NOMO-1 treated with DMSO at 0.1 percent for 48 hours (cell line): Measurements from ENCODE around the gene MRPL51.
A peak's percentile ranks its signal among the peaks of the same experiment; 100 is the strongest.
"Not testable (repeated sequence)": the region's sequence is repeated elsewhere in the genome, so short reads cannot be mapped to it uniquely, and the experiment has no call there.

Source experiments
- DNase-seq: peaks from one replicate; lab custom pipeline; 2025; ENCODE audit not compliant: unreplicated experiment; lab: John Stamatoyannopoulos, UW

Gene MRPL51

DNA sequence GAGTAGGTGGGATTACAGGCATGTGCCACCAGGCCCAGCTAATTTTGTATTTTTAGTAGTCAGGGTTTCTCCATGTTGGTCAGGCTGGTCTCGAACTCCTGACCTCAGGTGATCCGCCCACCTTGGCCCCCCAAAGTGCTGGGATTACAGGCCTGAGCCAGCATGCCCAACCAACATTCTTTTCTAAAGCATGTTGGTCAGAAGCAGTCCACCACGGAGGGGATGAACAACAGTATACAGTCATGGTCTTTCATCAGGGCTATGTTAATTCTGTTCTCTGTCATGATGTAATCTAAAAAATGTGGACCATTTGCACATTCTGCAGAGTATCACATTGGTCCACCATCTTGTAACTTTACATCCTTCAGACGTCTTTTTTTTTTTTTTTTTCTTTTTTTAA lies 3.6 kb downstream of the MRPL51 start:
- DNase-seq: no peak

DNA sequence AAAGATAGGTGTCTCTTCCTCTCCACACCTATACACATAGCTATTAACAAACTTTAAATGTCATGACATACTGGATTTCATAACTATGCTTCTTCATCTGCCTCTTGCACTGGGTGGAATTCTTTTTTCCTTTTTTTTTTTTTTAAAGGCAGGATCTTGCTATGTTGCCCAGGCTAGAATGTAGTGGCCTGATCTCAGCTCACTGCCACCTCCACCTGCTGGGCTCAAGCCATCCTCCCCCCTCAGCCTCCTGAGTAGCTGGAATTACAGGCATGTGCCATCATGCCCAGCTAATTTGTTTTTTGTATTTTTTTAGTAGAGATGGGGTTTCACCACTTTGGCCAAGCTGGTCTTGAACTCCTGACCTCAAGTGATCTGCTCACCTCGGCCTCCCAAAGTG lies 4.8 kb downstream of the MRPL51 start:
- no peak for DNase-seq

DNA sequence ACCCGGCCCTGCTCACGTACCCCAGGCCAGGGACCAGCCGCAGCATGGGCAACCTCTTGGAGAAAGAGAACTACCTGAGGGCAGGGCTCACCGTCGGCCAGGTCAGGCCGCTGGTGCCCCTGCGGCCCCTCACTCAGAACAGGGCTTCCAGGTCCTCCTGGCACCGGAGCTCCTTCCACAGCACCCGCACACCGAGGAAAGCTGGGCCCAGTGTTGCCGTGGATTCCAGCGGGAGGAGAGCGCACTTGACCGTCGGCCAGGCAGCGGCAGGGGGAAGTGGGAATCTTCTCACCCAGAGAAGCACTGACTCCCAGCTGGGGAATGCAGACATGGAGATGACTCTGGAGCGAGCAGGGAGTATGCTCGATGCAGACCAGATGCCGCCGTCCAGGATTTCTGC lies 14.6 kb downstream of the MRPL51 start:
- no peak for DNase-seq

DNA sequence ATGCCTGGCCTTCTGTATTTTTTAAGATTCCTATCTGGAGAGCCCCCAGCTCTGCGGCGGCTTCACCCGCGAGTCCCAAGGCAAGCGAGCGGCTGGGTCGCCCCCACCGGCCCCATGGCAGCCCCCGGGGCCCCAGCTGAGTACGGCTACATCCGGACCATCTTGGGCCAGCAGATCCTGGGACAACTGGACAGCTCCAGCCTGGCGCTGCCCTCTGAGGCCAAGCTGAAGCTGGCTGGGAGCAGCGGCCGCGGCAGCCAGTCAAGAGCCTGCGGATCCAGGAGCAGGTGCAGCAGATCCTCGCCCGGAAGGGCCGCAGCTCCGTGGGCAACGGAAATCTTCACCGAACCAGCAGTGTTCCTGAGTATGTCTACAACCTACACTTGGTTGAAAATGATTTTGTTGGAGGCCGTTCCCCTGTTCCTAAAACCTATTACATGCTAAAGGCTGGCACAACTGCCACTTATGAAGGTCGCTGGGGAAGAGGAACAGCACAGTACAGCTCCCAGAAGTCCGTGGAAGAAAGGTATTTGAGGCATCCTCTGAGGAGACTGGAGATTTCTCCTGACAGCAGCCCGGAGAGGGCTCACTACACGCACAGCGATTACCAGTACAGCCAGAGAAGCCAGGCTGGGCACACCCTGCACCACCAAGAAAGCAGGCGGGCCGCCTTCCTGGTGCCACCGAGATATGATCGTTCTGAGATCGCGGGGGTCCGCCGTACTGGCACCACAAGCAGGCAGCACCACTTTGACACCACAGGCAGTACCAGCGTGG lies 15.3 kb downstream of the MRPL51 start:
- DNase-seq: not testable (repeated sequence)

DNA sequence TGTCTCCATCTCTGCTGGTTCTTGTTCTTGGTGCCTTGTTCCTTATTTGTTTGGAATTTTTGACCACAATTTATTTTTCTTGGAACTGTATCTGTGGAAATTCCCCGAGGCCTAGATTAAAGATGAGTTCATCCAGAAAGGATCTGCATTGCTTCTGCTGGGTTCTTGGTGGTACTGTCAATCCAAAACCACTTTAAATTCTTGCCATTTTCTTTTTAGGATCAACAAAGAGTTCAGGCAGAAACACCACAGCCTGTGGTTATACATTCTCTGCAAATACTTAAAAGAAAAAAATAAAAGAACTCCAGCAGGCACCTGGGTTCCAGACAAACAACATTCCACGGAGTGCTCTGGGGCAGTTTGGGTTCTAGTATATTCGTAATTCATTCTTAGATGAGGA lies 16.6 kb downstream of the MRPL51 start:
- DNase-seq: no peak

DNA sequence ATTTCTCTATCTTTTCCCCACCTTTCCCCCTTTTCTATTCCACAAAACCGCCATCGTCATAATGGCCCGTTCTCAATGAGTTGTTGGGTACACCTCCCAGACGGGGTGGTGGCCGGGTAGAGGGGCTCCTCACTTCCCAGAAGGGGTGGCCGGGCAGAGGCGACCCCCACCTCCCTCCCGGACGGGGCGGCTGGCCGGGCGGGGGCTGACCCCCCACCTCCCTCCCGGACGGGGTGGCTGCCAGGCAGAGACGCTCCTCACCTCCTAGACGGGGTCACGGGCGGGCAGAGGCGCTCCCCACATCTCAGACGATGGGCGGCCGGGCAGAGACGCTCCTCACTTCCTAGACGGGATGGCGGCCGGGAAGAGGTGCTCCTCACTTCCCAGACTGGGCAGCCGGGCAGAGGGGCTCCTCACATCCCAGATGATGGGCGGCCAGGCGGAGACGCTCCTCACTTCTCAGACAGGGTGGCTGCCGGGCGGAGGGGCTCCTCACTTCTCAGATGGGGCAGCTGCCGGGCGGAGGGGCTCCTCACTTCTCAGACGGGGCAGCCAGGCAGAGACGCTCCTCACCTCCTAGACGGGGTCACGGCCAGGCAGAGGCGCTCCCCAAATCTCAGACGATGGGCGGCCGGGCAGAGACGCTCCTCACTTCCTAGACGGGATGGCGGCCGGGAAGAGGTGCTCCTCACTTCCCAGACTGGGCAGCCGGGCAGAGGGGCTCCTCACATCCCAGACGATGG lies 17.7 kb downstream of the MRPL51 start:
- not testable (repeated sequence) for DNase-seq

DNA sequence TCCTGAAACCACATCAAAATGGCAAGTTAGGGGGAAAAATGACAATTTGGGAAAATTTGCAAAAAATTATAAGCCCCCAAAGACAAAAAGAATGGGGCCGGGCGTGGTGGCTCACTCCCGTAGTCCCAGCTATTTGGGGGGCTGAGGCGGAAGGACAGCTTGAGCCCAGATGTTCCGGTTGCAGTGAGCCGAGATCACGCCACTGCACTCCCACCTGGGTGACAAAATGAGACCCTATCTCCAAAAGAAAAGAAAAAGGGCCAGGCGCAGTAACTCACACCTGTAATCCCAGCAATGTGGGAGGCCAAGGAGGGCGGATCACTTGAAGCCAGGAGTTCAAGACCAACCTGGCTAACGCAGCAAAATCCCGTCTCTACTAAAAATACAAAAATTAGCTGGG lies 20.6 kb downstream of the MRPL51 start:
- DNase-seq: no peak

DNA sequence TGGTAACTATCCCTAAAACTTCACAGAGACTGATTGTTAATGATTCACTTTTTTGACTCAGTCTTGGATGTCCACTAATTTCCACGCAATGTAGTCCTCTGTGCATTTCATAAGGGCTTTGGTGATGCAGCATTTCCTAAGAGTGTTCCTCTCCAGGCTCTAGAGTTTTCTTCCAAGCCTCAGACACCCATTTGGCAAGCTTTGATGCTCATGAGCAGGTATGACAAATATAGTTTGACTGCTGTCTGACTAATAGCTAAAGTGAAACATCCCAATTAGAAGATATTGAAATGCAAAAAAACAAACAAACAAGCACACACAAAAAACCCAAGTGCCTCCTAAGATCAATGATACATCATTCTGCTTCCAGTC lies 21.1 kb downstream of the MRPL51 start:
- DNase-seq: no peak

DNA sequence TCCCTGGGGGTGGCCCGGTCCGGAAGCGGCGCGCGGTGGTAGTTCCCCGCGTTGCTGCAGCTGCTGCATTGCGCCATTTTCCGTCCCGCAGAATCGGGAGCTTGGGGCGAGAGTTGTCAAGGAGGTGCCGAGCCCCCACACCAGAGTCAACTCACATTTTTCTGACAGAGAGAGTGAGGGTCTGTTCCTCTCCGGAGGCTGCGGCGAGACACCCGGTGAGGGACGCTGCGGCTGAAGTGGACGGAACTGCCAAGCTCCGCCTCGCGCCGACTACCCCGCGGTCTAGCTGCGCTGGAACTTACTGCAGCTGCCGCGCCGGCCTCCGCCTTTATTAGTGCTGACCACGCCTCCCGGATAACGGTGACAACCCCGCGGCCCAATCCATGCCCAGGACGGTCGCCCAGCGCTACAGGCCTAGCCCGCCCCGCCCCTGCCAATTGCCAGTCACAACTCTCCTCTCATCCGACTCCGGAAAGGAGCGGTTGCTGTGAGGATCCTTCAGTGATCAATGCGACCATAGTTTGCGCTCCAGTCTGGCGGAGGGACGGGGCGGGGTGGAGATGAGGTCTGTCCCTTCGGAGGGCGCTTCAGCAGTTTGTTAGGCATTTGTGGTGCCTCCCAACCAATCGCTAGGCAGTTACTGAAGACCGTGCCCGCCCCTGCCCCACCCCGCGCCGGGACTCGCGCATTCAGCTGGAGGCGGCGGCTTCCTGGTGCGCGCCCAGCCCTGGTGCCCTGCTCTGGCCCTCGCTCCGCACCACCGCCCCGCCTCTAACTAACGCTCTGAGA lies 22.5 kb downstream of the MRPL51 start, which contains the start of gene VAMP1:
Gene VAMP1 (minus strand): TSS at position 303 of the 789 bp plus-strand sequence. CDS start 146 bp downstream, at position 157.
- DNase-seq: peak; percentile 98

DNA sequence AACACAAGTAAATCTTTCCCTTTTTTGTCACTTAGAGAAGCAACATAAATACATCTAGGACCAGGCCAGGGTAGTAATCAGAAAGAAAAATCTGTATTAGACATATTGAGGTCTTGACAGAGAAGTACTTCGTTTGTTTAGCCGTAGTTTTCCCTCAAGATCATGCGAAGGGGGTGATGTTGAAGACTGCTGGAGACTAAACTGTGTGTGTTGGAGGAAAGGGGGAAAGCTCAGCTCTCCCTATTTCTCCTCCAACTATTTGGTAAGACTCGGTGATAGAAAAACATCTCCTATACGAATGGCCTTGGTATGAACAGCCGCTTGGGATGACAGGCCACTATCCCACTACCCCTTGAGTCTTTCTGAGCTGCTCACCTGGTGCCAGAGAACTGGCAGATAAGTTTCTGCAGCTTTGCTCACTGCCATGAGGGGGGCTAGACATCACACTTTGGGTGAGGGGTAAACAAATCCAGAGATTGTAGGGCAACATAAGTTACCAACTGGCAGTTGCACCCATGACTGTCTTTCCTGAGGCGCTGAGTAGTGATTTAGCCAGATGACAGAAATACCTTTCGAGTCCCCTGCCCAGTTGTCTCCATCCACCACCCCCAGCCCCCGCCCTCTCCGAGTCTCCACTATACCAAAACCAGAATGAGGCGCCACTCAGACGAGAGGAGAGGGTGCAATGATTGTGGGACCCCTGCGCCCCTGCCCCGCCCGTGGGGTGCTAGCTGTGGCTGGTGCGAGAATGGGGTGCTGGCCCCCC lies 23.3 kb downstream of the MRPL51 start:
- DNase-seq: no peak

DNA sequence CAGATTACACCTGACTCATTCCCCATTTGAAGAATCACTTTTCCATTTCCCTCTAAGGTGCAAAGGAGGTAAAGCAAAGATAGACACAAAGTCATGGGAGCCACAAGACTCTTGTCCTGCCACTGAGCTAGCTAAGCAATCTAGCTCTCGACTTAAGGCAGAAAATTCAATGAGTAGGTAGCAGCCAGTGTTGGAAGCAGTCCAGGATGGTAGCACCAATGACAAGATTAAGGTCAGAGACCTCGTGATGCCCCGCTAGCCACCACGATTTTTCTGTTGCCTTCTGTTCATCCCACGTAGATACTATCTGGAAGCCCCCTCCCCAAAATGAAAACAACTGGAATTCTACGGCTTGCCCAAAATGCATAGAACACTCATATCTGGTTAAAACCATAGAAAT lies 24.0 kb downstream of the MRPL51 start:
- no peak for DNase-seq

DNA sequence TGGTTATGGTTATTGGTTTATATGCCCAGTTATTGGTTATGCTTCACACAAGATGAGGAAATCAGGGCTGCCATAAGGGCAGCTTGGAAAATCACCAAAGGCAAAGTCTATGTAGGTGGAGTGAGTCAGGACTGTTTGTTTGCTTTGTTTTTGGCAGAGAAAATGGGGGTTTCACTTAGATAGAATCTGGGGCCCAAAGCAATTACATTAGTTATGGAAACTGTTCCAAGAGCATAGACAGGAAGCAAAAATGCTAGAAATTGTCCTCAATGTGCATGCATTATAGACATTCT lies 24.8 kb downstream of the MRPL51 start:
- DNase-seq: no peak

DNA sequence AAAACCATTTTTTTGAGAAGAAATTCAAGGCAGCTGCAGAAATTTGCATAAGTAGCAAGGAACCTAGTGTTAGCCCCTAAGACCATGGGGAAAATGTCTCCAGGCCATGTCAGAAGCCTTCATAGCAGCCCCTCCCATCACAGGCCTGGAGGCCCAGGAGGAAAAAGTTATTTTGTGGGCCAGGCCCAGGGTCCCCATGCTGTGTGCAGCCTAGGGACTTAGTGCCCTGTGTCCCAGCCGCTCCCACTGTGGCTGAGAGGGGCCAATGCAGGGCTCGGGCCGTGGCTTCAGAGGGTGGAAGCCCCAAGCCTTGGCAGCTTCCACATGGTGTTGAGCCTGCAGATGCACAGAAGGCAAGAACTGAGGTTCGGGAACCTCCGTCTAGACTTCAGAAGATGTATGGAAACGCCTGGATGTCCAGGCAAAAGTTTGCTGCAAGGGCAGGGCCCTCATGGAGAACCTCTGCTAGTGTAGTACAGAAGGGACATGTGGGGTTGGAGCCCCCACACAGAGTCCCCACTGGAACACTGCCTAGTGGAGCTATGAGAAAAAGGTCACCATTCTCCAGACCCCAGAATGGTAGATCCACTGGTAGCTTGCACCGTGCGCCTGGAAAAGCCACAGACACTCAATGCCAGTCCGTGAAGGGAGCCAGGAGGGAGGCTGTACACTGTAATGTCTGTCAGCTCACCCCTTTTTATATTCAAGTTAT lies 25.3 kb downstream of the MRPL51 start:
- not testable (repeated sequence) for DNase-seq

DNA sequence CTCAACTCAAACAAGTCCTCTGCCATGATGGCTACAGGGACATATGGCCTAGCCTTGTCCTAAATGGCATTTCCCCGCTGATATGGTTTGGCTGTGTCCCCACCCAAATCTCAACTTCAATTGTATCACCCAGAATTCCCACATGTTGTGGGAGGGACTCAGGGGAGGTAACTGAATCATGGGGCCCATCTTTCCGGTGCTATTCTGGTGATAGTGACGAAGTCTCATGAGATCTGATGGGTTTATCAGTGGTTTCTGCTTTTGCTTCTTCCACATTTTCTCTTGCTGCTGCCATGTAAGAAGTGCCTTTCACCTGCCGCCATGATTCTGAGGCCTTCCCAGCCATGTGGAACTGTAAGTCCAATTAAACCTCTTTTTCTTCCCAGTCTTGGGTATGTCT lies 26.3 kb downstream of the MRPL51 start:
- DNase-seq: not testable (repeated sequence)

DNA sequence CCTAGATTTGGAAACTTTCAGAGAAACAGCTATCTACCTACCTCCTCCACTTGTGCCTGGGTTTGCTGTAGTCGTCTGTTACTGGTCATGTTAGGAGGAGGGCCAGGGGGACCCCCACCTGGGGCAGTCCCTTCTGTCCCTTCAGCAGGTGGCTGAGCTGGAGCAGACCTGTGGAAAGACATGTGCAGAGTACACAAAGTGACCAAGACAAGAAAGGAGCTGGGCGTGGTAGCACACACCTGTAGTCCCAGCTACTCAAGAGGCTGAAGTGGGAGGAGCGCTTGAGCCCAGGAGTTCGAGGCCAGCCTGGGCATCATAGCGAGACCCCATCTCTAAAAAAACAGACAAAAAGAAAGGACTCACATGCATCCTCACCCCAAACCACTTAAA lies 26.9 kb downstream of the MRPL51 start:
- no peak for DNase-seq

DNA sequence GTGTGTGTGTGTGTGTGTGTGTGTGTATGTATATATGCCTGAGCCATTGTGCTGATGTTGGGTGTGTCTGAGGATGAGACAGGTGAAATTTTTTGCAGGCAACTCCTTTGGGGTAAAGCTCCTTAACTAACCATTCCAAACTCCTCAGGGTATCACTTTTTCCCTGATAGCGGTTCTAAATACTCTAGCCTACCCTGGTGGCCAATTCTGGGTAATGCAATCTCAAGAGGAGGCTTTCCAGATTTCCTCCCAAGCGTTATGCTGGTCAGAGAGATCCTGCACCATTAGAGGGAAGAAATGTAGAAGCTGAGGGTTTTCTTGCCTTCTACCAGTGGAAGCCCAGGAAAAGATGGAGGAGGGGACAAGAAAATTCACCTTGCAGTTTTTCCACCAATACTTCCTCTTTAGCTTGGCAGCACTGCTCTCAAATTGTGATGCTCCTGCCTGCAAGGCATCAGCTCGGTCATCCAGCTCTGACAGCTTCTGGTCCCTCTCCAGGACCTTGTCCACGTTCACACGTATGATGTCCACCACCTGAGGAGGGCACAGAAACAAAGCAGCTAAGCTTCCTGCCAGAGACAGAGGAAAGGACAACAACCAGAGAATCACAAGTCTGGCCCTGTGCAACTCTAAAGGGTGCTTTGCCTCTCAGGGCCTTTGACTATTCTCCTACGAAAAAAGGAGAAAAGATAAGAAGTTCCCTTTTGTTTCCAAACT lies 27.4 kb downstream of the MRPL51 start:
- peak; percentile 58 for DNase-seq

DNA sequence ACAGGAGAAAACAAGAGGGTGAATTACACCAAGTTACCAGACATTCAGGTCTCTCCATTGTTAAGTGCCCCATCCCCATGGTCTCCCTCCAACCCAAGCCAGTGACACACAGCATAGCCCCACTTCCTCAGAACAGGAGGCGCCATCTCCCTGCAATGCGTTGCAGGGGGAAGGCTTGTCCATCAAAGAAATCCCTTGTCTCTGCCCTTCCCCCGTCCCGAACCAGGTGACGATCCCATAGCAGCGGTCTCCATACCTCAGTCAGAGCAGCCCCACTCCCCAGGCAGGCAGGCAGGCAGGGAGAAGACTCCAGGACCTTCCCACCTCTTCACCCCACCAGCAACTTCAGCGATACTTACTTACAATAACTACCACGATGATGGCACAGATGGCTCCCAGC lies 28.5 kb downstream of the MRPL51 start:
- DNase-seq: no peak

DNA sequence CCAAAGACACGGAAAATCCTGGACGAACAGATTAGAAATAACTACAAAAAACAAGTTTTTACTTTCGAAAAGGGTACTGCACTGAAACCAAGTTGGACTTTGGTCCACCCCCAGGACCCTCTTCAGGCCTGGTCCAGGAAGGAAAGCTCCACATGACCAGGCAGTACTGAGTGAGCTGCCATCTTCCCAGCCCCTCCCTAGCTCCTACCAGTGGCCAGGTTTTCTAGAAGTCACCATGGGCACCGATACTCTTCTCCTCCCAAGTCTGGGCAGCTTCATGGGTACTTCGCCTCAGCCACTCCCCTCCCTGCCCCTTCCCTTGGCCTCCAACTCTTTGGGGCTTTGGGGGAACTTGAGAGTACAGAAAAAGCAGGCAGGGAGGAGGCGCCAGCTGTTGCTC lies 29.2 kb downstream of the MRPL51 start:
- DNase-seq: no peak

DNA sequence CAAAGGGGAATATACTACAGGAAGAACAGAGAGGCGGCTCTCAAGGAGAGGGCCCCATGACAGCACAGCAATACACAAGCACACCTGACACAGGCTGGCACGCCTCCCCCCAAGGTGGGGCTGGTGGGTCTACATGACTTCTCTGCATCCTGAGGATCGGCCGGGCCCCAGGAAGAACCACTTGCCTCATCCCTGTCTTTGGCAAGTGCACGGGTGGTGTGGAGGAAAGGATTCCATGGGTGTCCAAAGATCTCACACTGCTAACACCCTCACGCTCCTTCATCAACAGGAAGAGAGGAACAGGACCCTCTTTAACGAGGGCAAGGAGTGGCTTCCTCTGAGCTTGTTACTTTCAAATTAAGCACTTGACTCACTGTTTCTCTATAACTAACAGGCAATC lies 29.8 kb downstream of the MRPL51 start:
- DNase-seq: no peak
